ENCODE data around the gene ALK. TPM values are rescaled to one million over a fixed set of nuclear protein-coding genes. Genes with fewer than 3 reads are reported as not detected.

ALK gene
- total and polyA plus RNA-seq, 2 experiments from 2014 or later: 0.35 TPM; not detected in 1

GRCh38 chr2:29628862-29629261 is 292.5 kb downstream of the ALK start:
- Mint-ChIP-seq H3K4me3 (no peak overlapping the region), H3K36me3 (ENCODE audit: low read depth) (no peaks in the 10 kb centered on the region), H3K4me1 (peaks cover 26% of the 10 kb centered on the region), H3K9me3 (no peaks in the 10 kb centered on the region), H3K27me3 (ENCODE audit: insufficient read depth, low read depth, poor library complexity) (peaks cover 8% of the 10 kb centered on the region), H3K27ac (no peak overlapping the region)
- DNase-seq (ENCODE audit: low spot score) (no peak), ATAC-seq (no peak)
- Histone ChIP-seq H3K27me3 (ENCODE audit: insufficient read depth) (no peaks in the 10 kb centered on the region), H3K79me2 (replicated peaks; ENCODE audit: insufficient read depth) (no peaks in the 10 kb centered on the region), H2AFZ (no peak overlapping the region), H3K4me2 (no peak overlapping the region), H4K20me1 (replicated peaks; ENCODE audit: insufficient read depth) (no peaks in the 10 kb centered on the region), H3F3A (replicated peaks; ENCODE audit: low read depth) (no peaks in the 10 kb centered on the region), H3K4me3 (no peak overlapping the region), H3K4me1 (ENCODE audit: insufficient read depth) (peaks cover 12% of the 10 kb centered on the region), H3K9me2 (ENCODE audit: insufficient read depth) (no peaks in the 10 kb centered on the region; the same call in 1 of the 2 replicates), H3K36me3 (ENCODE audit: insufficient read depth) (no peaks in the 10 kb centered on the region), H3K27ac (ENCODE audit: low read depth) (no peak overlapping the region)
- no peak for TF ChIP-seq EZH2 (IDR thresholded peaks at IDR 0.05; ENCODE audit: low read depth, unreplicated experiment)
- no peak for TF ChIP-seq ETS1 (IDR thresholded peaks at IDR 0.05)
- TF ChIP-seq JUNB (IDR thresholded peaks at IDR 0.05; ENCODE audit: unreplicated experiment): no peak
- no peak for TF ChIP-seq CTCF (conservative IDR thresholded peaks at IDR 0.05; ENCODE audit: low read depth in 2 of 2)
- TF ChIP-seq NANOG (IDR thresholded peaks at IDR 0.05; ENCODE audit: borderline replicate concordance): no peak
- TF ChIP-seq ZNF114 (CRISPR knock-in tag; IDR thresholded peaks at IDR 0.05): no peak
- no peak for TF ChIP-seq ZNF331 (CRISPR knock-in tag; IDR thresholded peaks at IDR 0.05; ENCODE audit: low read depth)
- no peak for TF ChIP-seq POLR2AphosphoS5 (IDR thresholded peaks at IDR 0.05; ENCODE audit: low read depth)
- no peak for TF ChIP-seq REST (IDR thresholded peaks at IDR 0.05; ENCODE audit: unreplicated experiment)
